ENCODE results near the gene B4GALT1. TPM values are rescaled to one million over a fixed set of nuclear protein-coding genes. Genes with fewer than 3 reads are reported as not detected.

Gene B4GALT1
- total RNA-seq, 1 donor from 2014 or later: 80.1 TPM

DNA sequence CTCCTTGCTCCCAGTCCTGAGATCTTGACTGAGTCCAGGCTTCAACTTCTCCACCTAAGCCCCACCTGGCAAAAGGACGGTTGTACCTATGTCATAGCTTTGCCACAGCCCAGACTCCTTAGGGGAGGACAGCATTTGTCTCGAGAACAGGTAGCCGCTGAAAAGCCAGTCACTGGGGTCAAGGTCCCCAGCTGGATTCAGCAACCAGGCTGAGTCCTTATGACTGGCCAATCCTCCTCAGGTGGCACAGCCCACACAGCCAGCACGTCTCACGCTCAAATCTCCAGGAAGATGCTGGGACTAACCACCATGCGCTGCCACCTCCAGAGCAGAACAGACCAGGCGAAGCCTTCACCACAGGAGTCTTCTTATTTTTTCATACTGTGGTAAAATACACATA, 62.7 kb downstream of the B4GALT1 start:
- Histone ChIP-seq H3K4me1 (peaks cover 9% of the 10 kb centered on the region), H3K36me3 (no peaks in the 10 kb centered on the region), H3K27ac (no peak overlapping the region), H3K4me3 (no peak overlapping the region), H3K9me3 (no peaks in the 10 kb centered on the region), H3K27me3 (no peaks in the 10 kb centered on the region)
- intact Hi-C loops (cut with DNase I): no loop called here
- TF ChIP-seq, protein P1, sequence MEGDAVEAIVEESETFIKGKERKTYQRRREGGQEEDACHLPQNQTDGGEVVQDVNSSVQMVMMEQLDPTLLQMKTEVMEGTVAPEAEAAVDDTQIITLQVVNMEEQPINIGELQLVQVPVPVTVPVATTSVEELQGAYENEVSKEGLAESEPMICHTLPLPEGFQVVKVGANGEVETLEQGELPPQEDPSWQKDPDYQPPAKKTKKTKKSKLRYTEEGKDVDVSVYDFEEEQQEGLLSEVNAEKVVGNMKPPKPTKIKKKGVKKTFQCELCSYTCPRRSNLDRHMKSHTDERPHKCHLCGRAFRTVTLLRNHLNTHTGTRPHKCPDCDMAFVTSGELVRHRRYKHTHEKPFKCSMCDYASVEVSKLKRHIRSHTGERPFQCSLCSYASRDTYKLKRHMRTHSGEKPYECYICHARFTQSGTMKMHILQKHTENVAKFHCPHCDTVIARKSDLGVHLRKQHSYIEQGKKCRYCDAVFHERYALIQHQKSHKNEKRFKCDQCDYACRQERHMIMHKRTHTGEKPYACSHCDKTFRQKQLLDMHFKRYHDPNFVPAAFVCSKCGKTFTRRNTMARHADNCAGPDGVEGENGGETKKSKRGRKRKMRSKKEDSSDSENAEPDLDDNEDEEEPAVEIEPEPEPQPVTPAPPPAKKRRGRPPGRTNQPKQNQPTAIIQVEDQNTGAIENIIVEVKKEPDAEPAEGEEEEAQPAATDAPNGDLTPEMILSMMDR (IDR thresholded peaks at IDR 0.05): no peak
- no peak for DNase-seq
- no peak for ATAC-seq

DNA sequence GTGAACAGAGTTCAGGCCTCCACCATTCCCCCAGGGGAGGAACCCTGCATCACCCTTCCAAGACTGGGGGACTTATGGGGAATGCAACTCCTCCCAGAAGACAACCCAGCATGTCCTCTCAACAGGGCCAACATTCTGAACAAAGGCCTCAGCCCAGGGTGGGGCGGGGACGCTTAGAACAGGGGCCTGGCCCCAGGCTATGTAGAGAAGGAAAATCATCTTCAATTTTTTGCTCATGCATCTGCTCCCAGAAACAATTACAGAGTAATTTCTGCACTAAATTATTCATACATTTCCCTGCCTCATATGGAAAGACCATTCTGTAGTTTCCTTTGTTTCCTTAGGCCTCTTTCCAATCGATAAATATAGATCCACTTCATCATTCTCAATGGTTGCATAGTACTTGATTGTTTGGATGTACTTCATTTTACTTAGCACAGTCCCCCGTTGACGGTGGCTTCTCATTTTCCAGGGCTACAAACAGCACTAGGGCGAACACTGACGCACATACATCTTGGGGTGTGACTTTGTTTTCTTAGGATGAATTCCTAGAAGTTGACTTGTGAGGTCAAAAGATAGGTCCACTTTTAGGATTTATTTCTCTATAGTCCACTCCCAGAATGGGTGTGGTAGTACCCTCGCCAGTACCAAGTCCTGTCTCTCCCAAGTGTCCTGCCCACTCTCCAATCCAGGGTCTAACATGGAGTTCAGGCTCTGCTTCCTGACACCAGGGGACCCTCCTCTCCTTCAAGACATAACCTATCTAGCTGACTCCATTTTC, 63.4 kb downstream of the B4GALT1 start:
- intact Hi-C loops (cut with DNase I): no loop called here
- H3K9me3 ChIP-seq: no peaks in the 10 kb centered on the region
- no peaks in the 10 kb centered on the region for H3K27me3 ChIP-seq
- no peak overlapping the region for H3K4me3 ChIP-seq
- no peak overlapping the region for H3K27ac ChIP-seq
- ATAC-seq (no peak), DNase-seq (no peak)
- peaks cover 9% of the 10 kb centered on the region for H3K4me1 ChIP-seq
- TF ChIP-seq, protein P1 (IDR thresholded peaks at IDR 0.05): no peak
- H3K36me3 ChIP-seq: no peaks in the 10 kb centered on the region

DNA sequence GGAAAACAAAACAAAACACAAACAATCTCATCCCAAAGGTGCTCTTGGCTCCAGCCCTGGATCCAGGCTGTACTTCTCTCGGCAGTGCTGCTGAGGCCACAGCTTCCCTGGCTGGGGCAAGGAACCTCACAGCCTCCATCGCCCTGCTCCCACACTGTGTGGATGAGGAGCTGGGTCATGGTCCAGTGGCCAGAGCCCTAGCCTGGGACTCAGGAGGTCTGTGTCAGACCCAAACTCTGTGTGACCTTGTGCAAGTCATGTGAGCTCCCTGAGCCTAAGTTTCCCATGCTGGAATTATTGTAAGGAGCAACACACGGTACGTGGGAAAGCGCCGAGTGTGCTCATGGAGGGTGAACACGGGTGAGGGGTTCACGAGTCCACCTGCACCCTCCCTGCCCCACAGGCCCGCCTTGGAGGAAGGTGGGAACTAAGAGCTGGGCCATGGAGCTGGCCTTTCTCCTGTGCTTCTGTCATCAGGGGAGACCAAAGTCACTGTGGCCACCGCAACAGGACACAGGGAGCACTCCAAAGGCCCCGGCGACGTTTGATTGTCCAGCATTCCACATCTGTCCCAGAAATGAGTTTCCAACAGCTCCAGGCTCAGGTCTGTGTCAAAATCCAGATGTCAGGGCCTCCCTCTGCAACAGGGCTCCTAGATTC, 64.5 kb downstream of the B4GALT1 start:
- H3K27ac ChIP-seq: no peak overlapping the region
- ATAC-seq: no peak
- no peaks in the 10 kb centered on the region for H3K27me3 ChIP-seq
- TF ChIP-seq, protein P1 (IDR thresholded peaks at IDR 0.05): no peak
- no peaks in the 10 kb centered on the region for H3K36me3 ChIP-seq
- H3K4me3 ChIP-seq: no peak overlapping the region
- no peak for DNase-seq
- intact Hi-C loops (cut with DNase I): no loop called here
- H3K4me1 ChIP-seq: peaks cover 5% of the 10 kb centered on the region
- H3K9me3 ChIP-seq: no peaks in the 10 kb centered on the region

DNA sequence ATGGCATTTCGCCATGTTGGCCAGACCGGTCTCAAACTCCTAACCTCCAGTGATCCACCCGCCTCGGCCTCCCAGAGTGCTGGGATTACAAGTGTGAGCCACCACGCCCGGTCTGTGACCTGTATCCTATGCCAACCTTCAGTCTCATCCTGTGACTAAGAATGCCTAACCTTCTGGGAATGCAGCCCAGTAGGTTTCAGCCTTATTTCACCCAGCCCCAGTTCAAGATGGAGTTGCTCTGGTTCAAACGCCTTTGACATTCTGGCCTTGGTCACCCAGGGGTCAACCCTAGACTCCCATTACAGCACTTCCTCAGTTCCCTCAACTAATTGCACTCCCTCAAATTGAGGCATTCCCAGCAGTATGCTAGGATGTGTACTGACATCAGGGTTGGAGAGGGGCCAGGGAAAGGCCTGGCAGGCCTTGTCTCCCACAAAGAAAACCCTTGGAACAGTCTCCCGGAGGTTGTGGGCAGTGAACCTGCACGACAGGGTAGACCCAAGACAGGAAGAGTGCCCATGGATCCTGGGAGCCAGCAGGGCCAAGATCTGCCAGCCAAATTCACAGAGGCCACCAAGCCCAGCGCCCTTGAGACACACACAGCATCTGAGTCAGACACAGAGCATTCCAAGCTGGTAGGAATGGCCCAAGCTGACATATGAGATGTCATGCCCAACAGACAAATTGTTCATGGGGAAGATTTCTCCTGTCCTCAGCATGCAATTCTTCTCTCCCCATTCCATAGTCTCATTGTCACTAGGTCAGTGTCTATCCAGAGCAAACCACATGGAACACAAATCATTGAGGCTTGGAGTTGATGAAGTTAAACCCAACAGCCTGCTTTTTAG, 65.8 kb downstream of the B4GALT1 start:
- Histone ChIP-seq H3K4me1 (no peaks in the 10 kb centered on the region), H3K9me3 (no peaks in the 10 kb centered on the region), H3K27me3 (no peaks in the 10 kb centered on the region), H3K4me3 (no peak overlapping the region), H3K36me3 (no peaks in the 10 kb centered on the region), H3K27ac (no peak overlapping the region)
- TF ChIP-seq, protein P1 (IDR thresholded peaks at IDR 0.05): no peak
- DNase-seq: no peak
- ATAC-seq: no peak
- intact Hi-C loops (cut with DNase I): no loop called here

DNA sequence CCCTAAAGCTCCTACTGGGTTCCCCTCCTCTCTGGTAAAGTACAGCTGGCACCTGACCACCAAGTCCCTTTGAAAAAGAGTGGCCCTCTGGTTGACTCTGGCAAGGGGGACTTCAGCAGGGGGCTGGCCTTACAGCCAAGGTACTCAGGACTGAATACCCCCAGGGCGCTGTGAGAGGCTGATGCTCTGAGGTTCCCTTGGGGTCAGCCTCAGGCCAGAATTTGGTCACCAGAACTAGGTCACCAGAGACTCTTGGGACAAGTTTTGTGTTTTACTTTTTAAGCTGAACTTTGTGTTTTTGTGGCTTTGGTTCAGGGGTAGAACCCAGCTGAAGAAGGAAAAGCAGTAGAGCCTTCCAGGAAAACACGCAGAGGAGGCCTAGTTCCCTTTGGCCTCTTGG, 67.4 kb downstream of the B4GALT1 start:
- TF ChIP-seq, protein P1 (IDR thresholded peaks at IDR 0.05): no peak
- H3K4me1 ChIP-seq: no peaks in the 10 kb centered on the region
- intact Hi-C loops (cut with DNase I): no loop called here
- H3K4me3 ChIP-seq: no peak overlapping the region
- H3K27me3 ChIP-seq: no peaks in the 10 kb centered on the region
- no peaks in the 10 kb centered on the region for H3K9me3 ChIP-seq
- DNase-seq: no peak
- no peak overlapping the region for H3K27ac ChIP-seq
- no peak for ATAC-seq
- no peaks in the 10 kb centered on the region for H3K36me3 ChIP-seq
